Neural cell (in vitro differentiated cells): ENCODE results near the gene TFRC. TPM values are rescaled to one million over a fixed set of nuclear protein-coding genes. Genes with fewer than 3 reads are reported as not detected.
"Not testable (repeated sequence)": the region's sequence is repeated elsewhere in the genome, so short reads cannot be mapped to it uniquely, and the experiment has no call there.

ENCODE experiments used
- H2AFZ ChIP-seq: fragments of 200-600, 300-800 bp; sonication (generic), shearing (Covaris generic); 2 replicates; pipeline ENCODE4 v1.6.0; 2014; ENCODE audit warnings: low read depth, mild to moderate bottlenecking, antibody characterized with exemption, low read length, moderate library complexity
- H3F3A ChIP-seq: fragments of 200-600 bp; shearing (Covaris generic); 2 replicates; pipeline ENCODE4 v1.6.1; 2016; ENCODE audit warnings: mild to moderate bottlenecking, moderate library complexity, mixed read lengths, antibody characterized with exemption, low read length; ENCODE audit not compliant: insufficient read depth, poor library complexity, severe bottlenecking
- H3K27ac ChIP-seq: fragments of 200-600, 300-800 bp; sonication (generic), shearing (Covaris generic); 2 replicates; pipeline ENCODE4 v1.5.1; 2014; ENCODE audit warnings: mild to moderate bottlenecking, low read length, moderate library complexity
- H3K27me3 ChIP-seq: fragments of 300-800, 200-600 bp; sonication (generic), shearing (Covaris generic); 2 replicates; pipeline ENCODE4 v1.6.0; 2014; ENCODE audit warnings: mild to moderate bottlenecking, low read depth, low read length, moderate library complexity; ENCODE audit not compliant: insufficient read depth
- H3K36me3 ChIP-seq: fragments of 300-800, 200-600 bp; sonication (generic), shearing (Covaris generic); 2 replicates; pipeline ENCODE4 v1.5.1; 2014; ENCODE audit warnings: mild to moderate bottlenecking, antibody characterized with exemption, low read length, moderate library complexity; ENCODE audit not compliant: insufficient read depth
- H3K4me2 ChIP-seq: fragments of 300-800, 200-600 bp; sonication (generic), shearing (Covaris generic); 2 replicates; pipeline ENCODE4 v1.6.0; 2014; ENCODE audit warnings: mild to moderate bottlenecking, low read length
- H3K4me3 ChIP-seq: fragments of 300-800, 200-600 bp; sonication (generic), shearing (Covaris generic); 2 replicates; pipeline ENCODE4 v1.5.1; 2014; ENCODE audit warnings: mild to moderate bottlenecking, low read length, moderate library complexity
- H3K79me2 ChIP-seq: fragments of 200-600 bp; shearing (Covaris generic); replicated peaks from 2 replicates; pipeline ENCODE4 v1.6.0; 2014; ENCODE audit warnings: mild to moderate bottlenecking, low read length, moderate library complexity; ENCODE audit not compliant: insufficient read depth
- H3K9ac ChIP-seq: fragments of 300-800, 200-600 bp; sonication (generic), shearing (Covaris generic); 2 replicates; pipeline ENCODE4 v1.6.1; 2016; ENCODE audit warnings: mild to moderate bottlenecking, low read length, mixed read lengths
- H3K9me2 ChIP-seq: fragments of 200-600 bp; shearing (Covaris generic); 2 replicates; pipeline ENCODE4 v1.6.1; 2016; ENCODE audit warnings: mild to moderate bottlenecking, low read length, mixed read lengths; ENCODE audit not compliant: insufficient read depth
- H3K9me3 ChIP-seq: fragments of 200-600, 300-800 bp; sonication (generic), shearing (Covaris generic); 2 replicates; pipeline ENCODE4 v1.6.1; 2016; ENCODE audit warnings: mild to moderate bottlenecking, mixed run types, low read length, moderate library complexity, mixed read lengths
- H4K20me1 ChIP-seq: fragments of 200-600 bp; shearing (Covaris generic); 2 replicates; pipeline ENCODE4 v1.6.1; 2016; ENCODE audit warnings: mild to moderate bottlenecking, mixed run types; ENCODE audit not compliant: insufficient read depth
- CTCF ChIP-seq: fragments of 450-650 bp; IDR thresholded peaks from 2 replicates; pipeline ENCODE4 v1.5.1; 2014; ENCODE audit warnings: antibody characterized with exemption, mild to moderate bottlenecking, moderate library complexity; ENCODE audit not compliant: poor library complexity, severe bottlenecking
- EP300 ChIP-seq: fragments of 450-650 bp; conservative IDR thresholded peaks from 2 replicates; pipeline ENCODE4 v1.6.1; 2014; ENCODE audit warnings: antibody characterized with exemption, mild to moderate bottlenecking, moderate library complexity; ENCODE audit not compliant: poor library complexity, severe bottlenecking
- EZH2 ChIP-seq: fragments of 200-600, 300-800 bp; shearing (Covaris generic), sonication (generic); IDR thresholded peaks from 2 replicates; pipeline ENCODE4 v1.6.1; 2014; ENCODE audit warnings: antibody characterized with exemption, low read length, borderline replicate concordance, mild to moderate bottlenecking; ENCODE audit not compliant: insufficient read depth, poor library complexity, severe bottlenecking
- MXI1 ChIP-seq: fragments of 450-650 bp; conservative IDR thresholded peaks from 2 replicates; pipeline ENCODE4 v1.6.1; 2014; ENCODE audit warnings: antibody characterized with exemption, mild to moderate bottlenecking; ENCODE audit not compliant: poor library complexity, severe bottlenecking
- POLR2AphosphoS5 ChIP-seq: IDR thresholded peaks from 2 replicates; pipeline ENCODE4 v1.6.1; 2012
- RAD21 ChIP-seq: fragments of 450-650 bp; conservative IDR thresholded peaks from 2 replicates; pipeline ENCODE4 v1.6.1; 2014; ENCODE audit warnings: antibody characterized with exemption, mild to moderate bottlenecking, moderate library complexity
- REST ChIP-seq: IDR thresholded peaks from 2 replicates; pipeline ENCODE4 v1.6.1; 2012; ENCODE audit warnings: borderline replicate concordance
- SMC3 ChIP-seq: fragments of 450-650 bp; conservative IDR thresholded peaks from 2 replicates; pipeline ENCODE4 v1.6.1; 2014; ENCODE audit warnings: antibody characterized with exemption, mild to moderate bottlenecking, moderate library complexity; ENCODE audit not compliant: poor library complexity
- TAF1 ChIP-seq: IDR thresholded peaks from 2 replicates; pipeline ENCODE4 v1.6.1; 2012; ENCODE audit warnings: low read depth
- polyA plus RNA-seq: library from polyadenylated mRNA; depleted of rRNA; stranded (reverse); fragments of >200 nt; gene quantifications from 2 replicates; pipeline ENCODE4 v1.2.3, GENCODE V29; 2014

TFRC gene
- polyA plus RNA-seq, 1 donor from 2014 or later: 82.7 TPM

GRCh38 chr3:196072313-196072712, 9.6 kb downstream of the TFRC start:
- Histone ChIP-seq H3K9me2 (no peaks in the 10 kb centered on the region), H3K9me3 (no peaks in the 10 kb centered on the region), H2AFZ (no peak overlapping the region), H3K27ac (no peak overlapping the region), H3K27me3 (no peaks in the 10 kb centered on the region), H3K4me2 (no peak overlapping the region), H4K20me1 (no peaks in the 10 kb centered on the region), H3F3A (no peaks in the 10 kb centered on the region), H3K4me3 (no peak overlapping the region), H3K9ac (no peak overlapping the region), H3K36me3 (peaks cover 5% of the 10 kb centered on the region), H3K79me2 (peaks cover 8% of the 10 kb centered on the region)
- TF ChIP-seq CTCF (no peak), TAF1 (no peak)

GRCh38 chr3:196068812-196069211, 13.1 kb downstream of the TFRC start:
- H3K36me3 ChIP-seq: peaks cover 10% of the 10 kb centered on the region
- not testable (repeated sequence) for H3K4me2 ChIP-seq, H3K9me3 ChIP-seq, H3K4me3 ChIP-seq, H3F3A ChIP-seq, H3K9ac ChIP-seq, H3K79me2 ChIP-seq, H3K9me2 ChIP-seq, H3K27me3 ChIP-seq, H3K27ac ChIP-seq, H2AFZ ChIP-seq, H4K20me1 ChIP-seq

GRCh38 chr3:196067439-196067838, 14.5 kb downstream of the TFRC start:
- no peaks in the 10 kb centered on the region for H3K79me2 ChIP-seq
- H3F3A ChIP-seq: no peaks in the 10 kb centered on the region
- no peaks in the 10 kb centered on the region for H3K9me2 ChIP-seq
- H3K27ac ChIP-seq: no peak overlapping the region
- no peak overlapping the region for H2AFZ ChIP-seq
- H4K20me1 ChIP-seq: no peaks in the 10 kb centered on the region
- H3K4me2 ChIP-seq: no peak overlapping the region
- no peaks in the 10 kb centered on the region for H3K27me3 ChIP-seq
- H3K36me3 ChIP-seq: peaks cover 10% of the 10 kb centered on the region
- H3K4me3 ChIP-seq: no peak overlapping the region
- TF ChIP-seq TAF1: no peak
- TF ChIP-seq EP300: no peak
- TF ChIP-seq SMC3: no peak
- TF ChIP-seq MXI1: no peak
- no peak for TF ChIP-seq POLR2AphosphoS5
- TF ChIP-seq REST: no peak
- no peak for TF ChIP-seq RAD21
- TF ChIP-seq CTCF: no peak
- TF ChIP-seq EZH2: no peak
- no peaks in the 10 kb centered on the region for H3K9me3 ChIP-seq
- H3K9ac ChIP-seq: no peak overlapping the region
